ENCODE data around the gene SOSTDC1.
"Not testable (repeated sequence)": the region's sequence is repeated elsewhere in the genome, so short reads cannot be mapped to it uniquely, and the experiment has no call there.

Gene SOSTDC1

GRCh38 chr7:16465469-16466361 lies at the start of gene SOSTDC1:
SOSTDC1 (minus strand) TSS chr7:16465738; CDS start chr7:16465668, 70 bp downstream.
- no peak for DNase-seq (ENCODE audit: low read depth in 3 of 3)

DNA sequence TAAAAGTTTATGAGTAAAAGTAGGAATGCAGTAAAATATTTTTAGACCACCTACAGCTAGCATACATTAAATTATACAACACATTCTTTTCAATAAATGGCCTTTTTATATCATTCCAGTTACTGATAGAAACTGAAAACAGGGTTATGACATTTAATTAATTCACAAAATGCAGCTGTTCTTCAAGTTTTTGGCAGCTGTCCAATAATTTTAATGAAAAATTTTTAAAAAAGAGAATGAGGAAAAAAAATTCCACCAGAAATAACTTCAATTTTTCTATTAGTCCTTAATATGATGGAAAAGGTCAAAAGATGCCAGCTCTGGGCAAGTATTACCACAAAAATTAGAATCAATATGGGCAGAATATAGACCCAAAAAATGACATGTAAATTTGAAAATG lies 49.2 kb upstream of the SOSTDC1 start:
- DNase-seq (ENCODE audit: low read depth in 3 of 3) = no peak

- DNase-seq (ENCODE audit: low read depth in 3 of 3) = no peak
Measured at GRCh38 chr7:16514271-16514670, 48.7 kb upstream of the SOSTDC1 start.

GRCh38 chr7:16512097-16512496 lies 46.6 kb upstream of the SOSTDC1 start:
- no peak for DNase-seq (ENCODE audit: low read depth in 3 of 3)

DNA sequence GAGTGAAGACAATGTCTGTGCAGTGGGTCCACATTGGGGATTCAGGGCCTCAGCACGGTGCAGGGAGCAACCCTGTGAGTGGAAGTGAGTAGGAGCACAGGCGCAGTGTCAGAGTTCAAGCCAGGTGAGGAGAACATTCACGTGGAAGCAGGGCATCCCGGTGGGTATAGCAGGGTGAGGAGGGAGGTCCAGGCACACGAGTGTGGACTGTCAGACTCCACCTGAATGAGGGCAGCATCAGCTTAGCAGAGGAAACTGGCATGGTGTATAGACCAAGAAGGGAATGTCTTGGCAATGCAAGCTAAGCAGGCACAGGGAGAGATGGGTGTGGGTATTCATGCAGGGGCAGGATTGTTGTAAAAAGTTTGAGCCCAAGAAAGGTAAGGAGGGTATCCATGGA lies 45.8 kb upstream of the SOSTDC1 start:
- DNase-seq (ENCODE audit: low read depth in 3 of 3) = no peak

DNA sequence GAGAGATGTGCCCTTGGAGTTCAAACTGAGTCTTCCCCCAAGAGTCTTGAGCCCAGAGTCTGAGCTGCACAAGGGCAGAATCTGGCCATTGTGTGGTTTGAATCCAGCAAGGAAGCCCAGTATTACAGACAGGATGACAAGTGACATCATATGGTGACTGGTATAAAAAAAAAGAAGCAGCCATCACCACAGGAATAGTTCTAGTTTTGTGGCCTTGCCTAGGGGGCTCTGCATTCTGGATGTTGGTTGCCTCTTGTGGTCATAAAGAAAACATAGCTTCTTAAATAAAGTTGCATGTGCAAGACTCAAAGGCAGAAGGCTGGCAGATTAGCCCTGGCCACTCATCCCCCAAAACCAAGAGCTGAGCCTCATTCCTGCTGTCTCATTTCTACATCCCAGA lies 44.3 kb upstream of the SOSTDC1 start:
- no peak for DNase-seq (ENCODE audit: low read depth in 3 of 3)

- DNase-seq (ENCODE audit: low read depth in 3 of 3) = not testable (repeated sequence)
Measured at GRCh38 chr7:16506422-16506821, 40.9 kb upstream of the SOSTDC1 start.

GRCh38 chr7:16504019-16504418 lies 38.5 kb upstream of the SOSTDC1 start:
- DNase-seq (ENCODE audit: low read depth in 3 of 3) = no peak

DNA sequence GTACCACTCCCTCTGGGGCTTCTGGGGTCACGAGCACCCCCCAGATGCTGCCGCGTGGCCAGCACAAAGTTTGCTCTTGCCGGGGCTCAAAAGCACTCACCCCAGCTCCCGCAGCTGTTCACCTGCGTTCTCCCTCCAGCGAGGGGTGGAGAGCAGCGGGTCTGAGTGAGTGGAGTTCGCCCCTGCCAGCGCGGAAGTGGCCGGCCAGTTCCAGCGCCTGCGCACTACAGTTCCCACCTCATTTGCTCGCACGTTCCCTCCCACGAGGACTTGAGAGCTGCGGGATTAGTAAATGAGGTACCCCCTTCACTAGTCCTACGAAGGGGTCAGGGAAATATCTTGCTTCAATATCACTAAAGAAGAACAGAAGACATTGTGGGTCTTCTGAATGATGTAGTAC lies 36.8 kb upstream of the SOSTDC1 start:
- no peak for DNase-seq (ENCODE audit: low read depth in 3 of 3)

- no peak for DNase-seq (ENCODE audit: low read depth in 3 of 3)
Measured at GRCh38 chr7:16498122-16498521, 32.6 kb upstream of the SOSTDC1 start.

DNA sequence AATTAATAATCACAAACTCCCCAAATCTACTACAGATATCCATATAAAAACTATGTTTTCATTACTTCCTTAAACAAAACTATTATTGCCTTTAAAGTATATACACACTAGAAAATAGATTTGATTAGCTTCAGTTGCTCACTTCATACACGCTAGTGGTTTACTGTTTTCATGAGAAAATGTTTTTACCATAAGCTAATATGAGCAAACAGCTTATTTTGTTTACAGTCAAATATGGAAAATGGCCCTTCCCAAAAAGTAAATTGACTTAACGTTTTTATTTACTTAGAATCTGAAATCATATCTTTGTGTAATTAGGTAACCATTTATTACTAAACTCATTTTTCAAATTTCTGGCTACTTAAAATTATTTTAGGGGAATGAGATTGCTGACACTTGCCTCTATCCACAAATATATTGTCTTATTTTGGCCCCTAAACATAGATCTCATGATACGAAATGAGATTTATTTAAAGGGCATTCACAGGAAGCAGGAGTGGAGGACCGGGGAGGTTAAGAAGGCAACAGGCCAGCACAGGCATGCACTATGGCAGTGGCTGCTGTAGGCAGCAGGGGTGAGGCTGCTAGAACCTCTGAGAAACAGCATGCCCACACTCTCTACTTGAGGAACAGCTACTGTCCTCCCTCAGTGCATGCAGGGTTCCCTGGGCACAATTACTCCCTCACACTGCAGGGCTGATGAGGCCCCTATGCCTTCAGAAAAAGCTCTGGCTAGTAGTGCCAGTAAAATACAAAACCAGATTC lies 29.6 kb upstream of the SOSTDC1 start:
- no peak for DNase-seq (ENCODE audit: low read depth in 3 of 3)

DNA sequence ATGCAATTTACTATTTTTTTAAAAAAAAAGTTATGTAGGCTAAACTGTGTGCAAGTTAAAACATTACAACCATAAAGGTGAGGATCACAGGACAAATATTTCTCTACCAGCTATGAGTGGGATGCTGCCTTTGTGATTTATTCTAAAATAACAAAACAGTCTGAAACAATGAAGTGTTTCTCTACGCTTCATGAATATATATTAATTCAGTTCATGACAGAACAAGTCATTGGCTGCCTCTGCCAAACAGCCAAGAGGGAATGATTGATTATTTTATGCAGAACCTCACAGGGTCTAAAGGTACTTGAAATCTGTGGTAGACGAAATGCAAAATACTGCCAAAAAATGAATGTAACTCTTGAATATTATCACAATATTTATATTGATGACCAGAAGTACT lies 29.0 kb upstream of the SOSTDC1 start:
- no peak for DNase-seq (ENCODE audit: low read depth in 3 of 3)

GRCh38 chr7:16493266-16493665 lies 27.7 kb upstream of the SOSTDC1 start:
- no peak for DNase-seq (ENCODE audit: low read depth in 3 of 3)

- DNase-seq (ENCODE audit: low read depth in 3 of 3) = no peak
Measured at GRCh38 chr7:16492513-16493062, 27.1 kb upstream of the SOSTDC1 start.

- no peak for DNase-seq (ENCODE audit: low read depth in 3 of 3)
Measured at GRCh38 chr7:16491148-16491547, 25.6 kb upstream of the SOSTDC1 start.

GRCh38 chr7:16484453-16485158 lies 19.1 kb upstream of the SOSTDC1 start:
- DNase-seq (ENCODE audit: low read depth in 3 of 3) = no peak

- no peak for DNase-seq (ENCODE audit: low read depth in 3 of 3)
Measured at GRCh38 chr7:16479591-16479990, 14.1 kb upstream of the SOSTDC1 start.

- DNase-seq (ENCODE audit: low read depth in 3 of 3) = no peak
Measured at GRCh38 chr7:16479161-16479560, 13.6 kb upstream of the SOSTDC1 start.

DNA sequence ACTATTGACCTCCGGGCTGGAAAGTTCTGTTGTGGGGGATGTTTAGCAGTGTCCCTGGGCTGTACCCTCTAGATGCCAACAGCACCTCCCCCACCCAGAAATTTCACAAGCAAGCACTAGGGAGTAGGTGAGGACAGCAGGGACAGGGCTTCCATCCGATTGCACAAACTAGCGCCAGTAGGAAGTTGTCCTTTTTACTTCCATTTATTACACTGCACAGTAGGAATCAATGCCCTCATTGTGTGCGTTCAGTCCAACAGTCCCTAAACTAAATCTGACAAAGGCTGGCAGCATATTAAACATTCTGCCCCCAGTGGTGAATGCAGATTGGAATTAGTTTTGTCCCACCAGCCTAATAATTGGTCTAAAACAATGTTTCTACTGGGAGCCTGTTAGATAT lies 6.4 kb upstream of the SOSTDC1 start:
- no peak for DNase-seq (ENCODE audit: low read depth in 3 of 3)

DNA sequence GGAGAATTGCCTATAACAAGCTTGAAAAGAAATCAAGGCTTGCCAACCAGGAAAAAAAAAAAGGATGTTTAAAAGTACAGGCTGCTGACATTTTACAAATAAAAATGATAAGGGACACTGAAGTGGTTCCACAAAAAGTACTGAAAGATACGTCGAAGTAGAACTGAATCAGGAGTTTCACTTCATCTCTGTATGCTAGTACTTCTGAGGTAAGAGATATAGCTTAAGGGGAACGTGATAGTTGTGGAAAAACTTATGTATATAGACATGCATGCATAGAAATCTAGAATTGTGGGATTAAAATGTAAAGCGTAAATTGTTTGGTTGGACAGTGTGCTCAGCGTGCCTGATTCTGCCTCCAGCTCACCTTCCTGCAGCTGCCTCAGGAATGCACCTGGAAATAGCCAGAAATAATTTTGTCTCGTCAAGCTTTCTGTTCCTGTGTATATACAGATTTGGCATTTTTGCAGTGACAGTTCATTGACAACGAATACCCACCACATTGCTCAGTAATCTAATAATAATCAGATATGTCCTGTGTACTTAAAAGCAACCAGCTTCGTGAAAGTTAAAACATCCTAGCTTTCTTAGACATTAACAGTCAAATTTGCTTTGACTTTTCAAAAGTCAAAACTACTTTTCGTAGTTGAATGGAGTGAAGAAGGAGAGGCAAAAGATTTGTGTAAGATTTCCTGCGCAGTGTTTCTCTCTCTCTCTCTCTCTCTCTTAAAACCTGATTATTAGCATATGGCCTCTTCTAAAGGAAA lies 1.4 kb downstream of the SOSTDC1 start:
- DNase-seq (ENCODE audit: low read depth in 3 of 3) = no peak

GRCh38 chr7:16463520-16463919 lies 2.0 kb downstream of the SOSTDC1 start:
- no peak for DNase-seq (ENCODE audit: low read depth in 3 of 3)

All from stimulated activated CD4-positive, alpha-beta T cell treated with anti-CD3 and anti-CD28 coated beads, TNF-alpha, amount 100 ng/mL, for 48 hours (primary cell).